ENCODE data around the gene CKB. TPM values are rescaled to one million over a fixed set of nuclear protein-coding genes. Genes with fewer than 3 reads are reported as not detected.
A peak's percentile ranks its signal among the peaks of the same experiment; 100 is the strongest.
"Not testable (repeated sequence)": the region's sequence is repeated elsewhere in the genome, so short reads cannot be mapped to it uniquely, and the experiment has no call there.

The CKB gene
- total RNA-seq, 1 experiment from 2014 or later, result 217 TPM

DNA sequence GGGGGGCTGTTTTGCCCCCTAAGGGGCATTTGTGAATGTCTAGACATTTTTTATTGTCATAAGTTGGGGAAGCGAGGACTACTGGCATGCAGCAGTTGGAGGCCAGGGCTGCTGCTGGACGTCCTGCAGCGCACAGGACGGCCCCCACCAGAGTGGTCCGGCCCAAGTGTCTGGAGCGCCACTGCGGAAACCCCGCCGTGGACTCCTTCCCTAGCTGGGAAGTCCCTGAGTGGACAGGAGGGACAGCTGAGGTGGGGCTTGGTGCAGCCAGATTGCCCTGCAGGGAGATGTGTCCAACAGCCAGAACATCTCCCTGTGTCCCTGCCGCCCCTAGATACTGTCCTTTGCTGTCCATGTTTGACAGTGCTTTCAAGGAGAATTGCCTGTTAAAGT lies 5.5 kb downstream of the CKB start:
- no peak for DNase-seq (ENCODE audit: extremely low read depth, low read depth)

DNA sequence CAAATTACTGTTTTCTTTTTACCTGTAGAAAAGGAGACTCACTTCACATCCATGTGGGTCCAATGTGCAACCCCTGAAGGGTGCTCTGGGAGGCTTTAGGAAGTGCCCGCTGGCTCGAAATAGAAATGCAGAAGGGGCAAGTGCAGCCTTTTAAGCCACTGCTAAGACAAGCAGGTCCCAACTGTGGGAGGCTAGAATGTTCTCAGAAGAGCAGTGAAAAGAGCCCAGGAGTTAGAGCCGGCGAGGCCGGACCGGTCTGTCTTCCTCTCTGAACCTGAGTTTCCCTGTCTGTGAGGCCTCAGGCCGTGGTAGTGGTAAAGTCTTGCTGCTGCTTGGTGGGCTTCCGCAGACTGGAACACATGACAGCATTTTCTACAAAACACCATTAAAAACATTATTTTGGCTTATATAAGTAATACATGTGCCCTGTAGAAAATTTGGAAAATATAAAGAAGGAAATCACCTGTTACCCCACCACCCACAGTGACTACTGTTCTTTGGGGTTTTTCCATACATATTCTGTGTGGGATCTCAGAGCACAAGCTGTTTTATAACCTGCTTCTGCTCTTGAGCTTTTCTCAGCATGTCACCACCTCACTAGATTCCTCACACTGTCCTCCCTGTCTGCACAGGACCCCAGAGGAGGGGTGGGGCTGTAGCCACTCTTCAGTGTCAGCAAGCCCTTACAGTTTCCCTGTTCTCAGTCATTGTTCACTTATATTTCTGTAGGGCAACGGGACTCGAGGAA lies 6.0 kb downstream of the CKB start:
- no peak for DNase-seq (ENCODE audit: extremely low read depth, low read depth)

DNA sequence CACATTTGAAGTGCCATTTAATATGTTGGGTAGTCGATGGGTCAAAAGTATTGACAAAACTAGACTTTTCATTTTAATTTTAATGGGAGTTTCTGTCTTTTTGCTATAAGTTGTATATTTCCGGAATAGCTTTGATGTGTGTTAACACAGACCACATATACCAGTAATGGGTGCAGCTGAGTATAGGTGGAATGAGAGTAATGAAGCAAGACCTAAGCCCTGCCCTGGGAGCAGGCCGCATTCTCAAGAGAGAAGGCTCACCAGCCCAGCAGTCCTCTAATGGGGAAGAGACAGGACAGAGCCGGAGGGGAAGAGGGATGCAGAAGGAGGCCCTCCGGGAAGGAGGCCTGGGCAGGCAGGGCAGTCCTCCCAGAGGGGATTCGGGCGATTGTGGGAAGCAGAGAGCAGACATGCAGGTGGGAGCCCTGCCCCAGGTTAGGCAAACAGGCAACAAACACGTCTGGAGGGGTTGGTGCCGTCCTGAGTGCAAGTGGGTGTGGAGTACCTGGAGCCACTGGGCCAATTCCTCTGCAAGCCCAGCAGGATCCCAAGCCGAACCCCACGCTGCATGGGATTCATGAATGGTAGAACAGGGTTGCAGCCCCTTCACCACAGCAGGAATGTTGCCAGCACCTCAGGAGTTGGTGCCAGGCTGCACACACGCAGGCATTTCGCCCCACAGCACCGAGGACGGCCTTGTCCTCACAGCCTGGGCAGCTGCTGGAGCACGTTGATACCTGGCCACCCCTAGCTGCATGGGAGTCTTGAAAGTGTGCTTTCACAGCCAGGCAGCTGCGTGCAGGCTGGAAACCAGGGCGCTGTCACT lies 7.8 kb downstream of the CKB start:
- no peak for DNase-seq (ENCODE audit: extremely low read depth, low read depth)

DNA sequence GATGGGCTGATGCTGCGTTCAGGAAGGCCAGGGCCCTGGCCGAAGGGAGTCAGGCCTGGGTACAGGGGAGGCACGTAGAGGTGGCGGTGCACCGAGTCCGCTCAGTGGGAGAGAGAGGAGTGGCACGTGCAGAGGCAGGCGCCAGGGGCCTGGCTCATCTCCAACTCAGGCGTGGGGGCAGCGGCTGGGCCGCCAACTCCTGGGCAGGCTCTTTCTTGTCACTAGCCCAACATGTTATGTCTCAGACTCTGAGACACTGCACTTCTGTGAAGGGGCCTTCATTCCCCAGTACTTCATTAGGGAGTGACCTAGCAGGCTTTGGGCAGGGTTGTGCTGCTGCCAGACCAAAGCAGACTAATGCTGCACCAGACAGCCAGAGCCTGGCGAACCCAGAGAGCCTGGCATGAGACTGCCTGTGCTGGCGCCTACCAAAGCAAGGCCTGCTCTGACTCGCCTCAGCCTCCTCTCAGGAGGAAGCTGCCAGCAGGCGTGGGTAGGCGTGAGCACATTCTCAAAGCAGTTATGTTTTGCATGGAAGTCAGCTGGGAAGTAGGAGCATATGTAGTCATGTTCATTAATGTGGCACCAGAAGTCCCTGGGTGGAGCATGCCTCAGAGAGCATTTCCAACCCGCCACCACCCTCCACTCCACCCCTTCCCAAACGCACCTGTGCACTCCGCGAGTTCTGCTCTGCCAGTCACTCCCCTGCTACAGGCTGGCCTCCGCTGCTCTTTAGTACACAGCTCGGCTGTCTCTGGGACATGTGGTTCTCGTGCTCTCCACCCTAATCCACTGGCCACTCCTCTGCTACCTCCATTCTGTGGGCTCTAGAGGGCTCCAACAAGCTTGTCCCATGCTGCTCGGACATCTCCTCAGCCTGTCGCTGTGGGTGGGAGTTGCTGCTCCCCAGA lies 9.7 kb downstream of the CKB start:
- no peak for DNase-seq (ENCODE audit: extremely low read depth, low read depth)

DNA sequence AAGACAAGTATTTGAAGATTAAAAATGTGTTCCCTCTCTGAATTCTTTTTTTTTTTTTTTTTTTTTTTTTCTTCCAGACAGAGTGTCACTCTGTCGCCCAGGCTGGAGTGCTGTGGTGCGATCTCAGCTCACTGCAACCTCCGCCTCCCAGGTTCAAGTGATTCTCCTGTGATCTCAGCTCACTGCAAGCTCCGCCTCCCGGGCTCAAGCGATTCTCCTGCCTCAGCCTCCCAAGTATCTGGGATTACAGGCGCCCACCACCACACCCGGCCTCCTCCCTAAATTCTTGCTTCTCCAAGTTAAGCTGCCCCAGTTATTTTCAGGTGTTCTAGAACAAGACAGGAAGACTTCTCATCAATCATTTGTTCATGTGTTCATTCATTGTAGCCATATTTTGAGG lies 10.4 kb downstream of the CKB start:
- DNase-seq (ENCODE audit: extremely low read depth, low read depth), result not testable (repeated sequence)

DNA sequence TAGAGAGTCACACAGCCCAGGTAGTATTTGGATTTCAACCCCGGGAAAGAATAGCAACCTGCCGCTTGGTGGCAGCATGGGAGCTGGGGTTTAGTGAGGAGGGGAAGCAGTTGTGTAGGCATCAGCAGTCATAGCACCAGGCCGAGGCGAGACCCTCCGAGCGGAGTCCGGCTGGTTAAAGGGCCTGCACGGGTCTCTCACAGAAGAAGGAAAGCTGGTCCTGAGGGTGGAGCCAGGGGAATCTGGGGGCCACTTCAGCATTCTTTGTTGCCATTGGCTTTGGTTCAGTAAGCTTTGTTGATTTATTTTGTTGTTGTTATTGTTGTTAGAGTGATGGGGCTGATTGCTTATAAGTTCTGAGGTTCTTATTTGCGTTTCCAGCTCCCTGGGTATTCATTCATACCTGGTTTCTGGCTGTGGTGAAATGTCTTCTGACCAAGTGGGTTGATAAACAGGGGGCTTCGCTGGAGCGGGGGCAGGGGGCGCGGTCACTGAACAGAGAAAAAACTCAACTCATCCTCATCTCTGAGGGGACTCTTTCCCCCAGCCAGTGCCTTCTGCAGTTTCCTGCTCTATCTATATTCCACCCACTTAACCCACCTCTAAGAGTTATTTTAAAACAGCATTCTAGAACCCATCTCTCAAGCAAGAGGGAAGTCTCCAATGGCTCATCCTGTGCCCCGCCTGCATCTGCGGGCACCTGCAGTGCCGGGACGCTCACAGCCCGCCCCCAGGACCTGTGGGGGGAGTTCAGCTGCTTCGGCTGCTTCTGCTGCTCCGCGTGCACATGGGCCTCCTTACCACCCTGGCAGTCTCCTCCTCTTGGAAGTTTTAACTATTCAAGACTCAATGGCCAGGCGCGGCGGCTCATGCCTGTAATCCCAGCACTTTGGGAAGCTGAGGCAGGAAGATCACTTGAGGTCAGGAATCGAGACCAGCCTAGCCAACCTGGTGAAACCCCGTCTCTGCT lies 11.6 kb downstream of the CKB start:
- no peak for DNase-seq (ENCODE audit: extremely low read depth, low read depth)

DNA sequence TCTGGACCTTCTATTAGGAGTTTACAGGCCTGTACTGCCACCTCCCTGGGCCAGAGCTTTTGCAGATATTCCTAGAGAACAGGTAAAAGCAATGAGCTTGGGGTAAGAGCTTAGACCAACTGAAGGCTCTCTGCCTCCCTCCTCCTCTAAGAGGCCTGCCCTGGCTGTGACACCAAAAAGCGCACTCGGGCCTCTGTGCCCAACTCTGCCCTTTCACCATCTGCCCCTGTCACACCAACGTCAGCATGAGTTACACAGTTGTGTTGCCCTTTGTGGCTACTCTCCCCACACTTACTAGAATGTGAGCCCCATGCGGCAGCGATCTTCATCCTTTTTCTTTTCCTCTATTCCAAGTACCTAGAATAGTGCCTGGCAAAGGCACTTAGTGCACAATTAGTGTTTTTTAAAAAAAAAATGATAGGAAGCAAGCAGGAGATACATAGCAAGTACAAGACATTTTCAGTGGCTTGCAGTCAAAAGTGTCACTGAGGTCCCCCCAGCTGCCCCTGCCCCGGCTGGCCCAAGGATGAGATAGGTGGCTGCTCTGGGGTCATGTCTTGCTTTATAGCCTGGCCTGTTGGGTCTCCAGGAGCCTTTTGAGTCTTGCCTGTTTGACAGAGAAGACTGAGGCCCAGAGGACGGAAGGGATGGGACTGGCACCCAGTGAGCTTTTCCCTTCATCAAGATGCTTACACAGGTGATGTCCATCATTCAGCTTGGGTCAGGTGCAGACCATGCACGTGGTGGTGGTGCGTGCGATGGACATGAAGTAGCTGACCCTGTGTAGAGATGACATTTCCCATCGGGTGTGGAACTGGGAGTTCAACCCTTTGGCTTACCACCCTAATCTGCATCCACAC lies 12.5 kb downstream of the CKB start:
- no peak for DNase-seq (ENCODE audit: extremely low read depth, low read depth)

DNA sequence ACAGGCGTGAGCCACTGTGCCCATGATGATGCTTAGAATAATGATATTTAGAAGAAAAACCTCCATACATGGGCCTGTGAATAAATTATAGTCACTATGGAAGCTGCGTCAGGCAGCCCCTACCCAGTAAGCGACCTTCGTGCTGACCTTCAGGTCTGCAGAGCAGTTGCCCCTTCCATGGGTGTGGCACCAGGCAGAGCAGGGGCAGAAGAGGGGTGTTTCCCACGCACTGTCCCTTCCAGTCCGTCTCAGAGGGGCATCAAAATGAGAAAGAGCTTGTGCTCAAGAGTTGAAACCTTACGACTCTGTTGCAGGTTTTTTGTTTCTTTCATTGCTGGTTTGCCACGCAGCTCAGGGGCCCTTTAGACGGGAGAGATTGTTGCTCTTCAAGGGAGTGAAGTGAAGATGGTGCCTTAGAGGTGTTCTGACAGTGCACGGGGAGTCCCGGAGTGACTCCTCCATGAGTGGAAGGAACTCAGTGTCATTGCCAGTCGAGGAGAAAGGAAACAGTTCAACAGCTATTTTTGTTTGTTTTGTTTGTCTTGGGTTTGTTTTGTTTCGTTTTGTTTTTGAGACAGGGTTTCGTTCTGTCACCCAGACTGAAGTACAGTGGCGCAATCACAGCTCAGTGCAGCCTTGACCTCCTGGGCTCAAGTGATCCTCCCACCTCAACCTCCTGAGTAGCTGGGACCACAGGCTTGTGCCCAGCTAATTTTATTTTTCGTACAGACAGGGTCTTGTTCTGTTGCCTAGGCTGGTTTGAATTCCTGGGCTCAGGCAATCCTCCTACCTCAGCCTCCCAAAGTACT lies 13.9 kb downstream of the CKB start:
- no peak for DNase-seq (ENCODE audit: extremely low read depth, low read depth)

DNA sequence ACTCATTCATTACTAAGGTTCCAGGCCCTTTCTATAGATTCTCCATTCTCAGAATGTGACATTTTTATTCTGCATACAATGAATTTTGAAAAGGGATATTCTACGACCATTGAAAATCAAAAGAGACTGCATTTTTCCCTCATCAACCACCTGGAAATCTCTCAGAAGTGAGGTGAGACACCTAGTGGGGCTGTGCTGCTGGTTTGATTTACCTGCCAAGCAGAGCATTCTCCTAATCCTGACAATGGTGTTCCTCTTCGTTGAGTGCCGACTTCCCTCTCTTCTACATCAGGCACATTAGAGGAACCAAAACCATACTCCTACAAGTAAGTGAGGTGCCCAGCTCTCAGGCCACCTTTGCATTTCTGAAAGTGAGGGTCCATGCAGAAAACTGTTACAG lies 14.9 kb downstream of the CKB start:
- DNase-seq (ENCODE audit: extremely low read depth, low read depth), result no peak

DNA sequence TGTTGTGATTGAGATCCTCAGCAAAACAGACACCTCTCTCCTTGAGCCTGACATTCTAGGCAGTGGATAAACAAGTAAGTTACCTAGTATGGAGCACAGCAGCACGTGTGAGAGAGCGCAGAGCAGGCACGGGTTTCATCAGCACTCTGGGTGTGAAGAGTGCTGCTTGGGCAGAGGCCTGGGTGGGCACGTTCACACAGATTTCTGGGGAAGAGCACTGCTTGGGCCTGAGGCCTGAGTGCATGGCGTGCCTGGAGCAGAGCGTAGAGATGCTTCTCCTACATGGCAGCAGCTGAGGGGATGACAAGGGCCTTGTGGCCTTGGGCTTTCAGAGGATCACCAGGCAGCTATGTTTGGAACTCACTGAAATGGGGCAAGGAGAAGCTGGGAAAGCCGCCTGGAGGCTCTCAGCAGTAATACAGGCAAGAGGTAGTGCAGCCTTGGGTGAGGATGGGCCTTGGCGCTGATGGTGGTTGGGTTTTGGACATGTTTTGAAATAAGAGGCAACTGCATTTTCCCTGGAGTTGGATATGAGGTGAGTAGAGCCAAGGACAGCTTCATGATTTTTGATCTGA lies 17.6 kb downstream of the CKB start:
- DNase-seq (ENCODE audit: extremely low read depth, low read depth), result no peak

DNA sequence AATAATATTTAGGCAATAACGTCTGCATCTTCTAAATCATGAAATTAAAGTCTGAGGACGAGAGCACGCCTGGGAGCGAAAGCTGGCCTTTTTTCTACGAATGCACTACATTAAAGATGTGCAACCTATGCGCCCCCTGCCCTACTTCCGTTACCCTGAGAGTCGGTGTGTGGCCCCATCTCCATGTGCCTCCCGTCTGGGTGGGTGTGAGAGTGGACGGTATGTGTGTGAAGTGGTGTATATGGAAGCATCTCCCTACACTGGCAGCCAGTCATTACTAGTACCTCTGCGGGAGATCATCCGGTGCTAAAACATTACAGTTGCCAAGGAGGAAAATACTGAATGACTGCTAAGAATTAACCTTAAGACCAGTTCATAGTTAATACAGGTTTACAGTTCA lies 19.3 kb downstream of the CKB start:
- no peak for DNase-seq (ENCODE audit: extremely low read depth, low read depth)

DNA sequence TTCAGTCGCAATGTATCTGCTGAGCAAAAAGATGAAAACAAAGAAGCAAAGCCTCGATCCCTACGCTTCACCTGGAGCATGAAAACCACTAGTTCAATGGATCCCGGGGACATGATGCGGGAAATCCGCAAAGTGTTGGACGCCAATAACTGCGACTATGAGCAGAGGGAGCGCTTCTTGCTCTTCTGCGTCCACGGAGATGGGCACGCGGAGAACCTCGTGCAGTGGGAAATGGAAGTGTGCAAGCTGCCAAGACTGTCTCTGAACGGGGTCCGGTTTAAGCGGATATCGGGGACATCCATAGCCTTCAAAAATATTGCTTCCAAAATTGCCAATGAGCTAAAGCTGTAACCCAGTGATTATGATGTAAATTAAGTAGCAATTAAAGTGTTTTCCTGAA lies 19.8 kb downstream of the CKB start:
- DNase-seq (ENCODE audit: extremely low read depth, low read depth), result no peak

DNA sequence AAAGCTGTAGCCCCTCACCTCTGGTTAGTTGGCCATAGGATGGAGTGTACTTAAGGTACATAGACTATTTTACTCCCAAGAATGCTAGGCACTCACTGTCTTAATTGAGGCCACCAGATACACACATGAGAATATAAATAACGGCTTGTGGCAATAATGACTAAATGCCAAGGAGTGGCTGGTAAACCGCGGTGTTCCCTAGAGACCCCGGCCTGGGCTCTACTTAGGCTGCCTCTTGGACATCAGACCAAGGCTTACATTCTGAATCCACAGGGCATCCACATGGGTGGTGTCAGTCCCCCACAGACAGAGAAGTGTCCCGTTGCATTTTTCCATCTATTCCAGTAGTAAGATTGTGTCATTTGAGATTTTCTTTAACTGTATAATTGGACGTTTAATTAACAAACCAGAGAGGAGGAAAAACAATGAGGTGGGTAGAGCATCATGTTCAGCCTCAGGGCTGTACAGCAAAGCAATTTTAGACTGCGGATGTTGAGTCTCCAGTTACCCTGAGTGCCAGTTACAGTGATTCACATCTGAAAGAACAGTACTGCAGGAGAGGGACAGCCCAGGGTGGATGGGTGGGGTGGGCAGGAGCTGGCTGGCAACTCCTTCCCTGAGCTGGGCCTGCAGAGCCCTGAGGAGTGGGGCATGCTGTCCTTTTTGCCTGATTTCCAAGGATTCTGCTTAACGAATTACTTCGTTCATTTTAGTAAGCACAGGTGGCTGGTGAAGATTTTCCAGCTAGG lies 20.5 kb downstream of the CKB start:
- DNase-seq (ENCODE audit: extremely low read depth, low read depth), result no peak

DNA sequence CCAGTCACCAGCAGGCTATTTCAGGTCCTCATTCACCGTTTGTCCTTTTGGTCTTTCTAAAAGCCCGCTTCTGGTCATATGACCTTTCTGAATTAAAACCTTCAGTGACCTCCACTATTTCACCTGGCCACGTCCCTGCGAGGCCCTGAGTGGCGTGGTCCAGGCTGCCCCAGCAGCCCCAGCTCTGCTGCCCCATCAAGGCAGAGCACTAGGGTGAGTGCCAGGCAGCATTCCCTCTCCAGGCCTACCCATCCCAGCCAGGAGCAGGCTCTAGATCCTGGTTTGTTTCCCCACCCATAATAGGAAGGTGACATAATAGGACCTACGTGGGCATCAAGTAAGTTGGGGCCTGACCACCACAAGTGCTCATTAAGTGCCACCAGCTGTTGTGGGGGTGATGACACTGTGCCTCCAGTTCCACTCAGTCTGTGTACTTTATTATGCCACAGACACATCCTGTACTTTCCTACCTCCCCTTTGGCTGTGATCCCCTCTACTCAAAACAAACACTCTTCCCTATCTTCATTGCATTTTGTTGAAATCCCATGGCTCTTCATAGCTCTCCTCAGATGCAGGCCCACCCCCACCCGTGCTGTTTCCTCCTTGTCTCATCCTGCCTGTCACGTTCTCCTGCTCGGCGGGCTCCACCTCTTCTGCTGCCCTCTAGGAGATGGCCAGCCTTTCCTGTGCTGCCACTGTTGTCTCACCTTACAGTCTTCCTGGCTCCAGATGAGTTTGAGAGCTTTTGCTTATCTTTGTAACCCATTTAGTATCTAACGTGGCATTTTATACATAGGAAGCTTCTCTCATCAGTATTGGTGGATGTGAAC lies 21.4 kb downstream of the CKB start:
- no peak for DNase-seq (ENCODE audit: extremely low read depth, low read depth)

DNA sequence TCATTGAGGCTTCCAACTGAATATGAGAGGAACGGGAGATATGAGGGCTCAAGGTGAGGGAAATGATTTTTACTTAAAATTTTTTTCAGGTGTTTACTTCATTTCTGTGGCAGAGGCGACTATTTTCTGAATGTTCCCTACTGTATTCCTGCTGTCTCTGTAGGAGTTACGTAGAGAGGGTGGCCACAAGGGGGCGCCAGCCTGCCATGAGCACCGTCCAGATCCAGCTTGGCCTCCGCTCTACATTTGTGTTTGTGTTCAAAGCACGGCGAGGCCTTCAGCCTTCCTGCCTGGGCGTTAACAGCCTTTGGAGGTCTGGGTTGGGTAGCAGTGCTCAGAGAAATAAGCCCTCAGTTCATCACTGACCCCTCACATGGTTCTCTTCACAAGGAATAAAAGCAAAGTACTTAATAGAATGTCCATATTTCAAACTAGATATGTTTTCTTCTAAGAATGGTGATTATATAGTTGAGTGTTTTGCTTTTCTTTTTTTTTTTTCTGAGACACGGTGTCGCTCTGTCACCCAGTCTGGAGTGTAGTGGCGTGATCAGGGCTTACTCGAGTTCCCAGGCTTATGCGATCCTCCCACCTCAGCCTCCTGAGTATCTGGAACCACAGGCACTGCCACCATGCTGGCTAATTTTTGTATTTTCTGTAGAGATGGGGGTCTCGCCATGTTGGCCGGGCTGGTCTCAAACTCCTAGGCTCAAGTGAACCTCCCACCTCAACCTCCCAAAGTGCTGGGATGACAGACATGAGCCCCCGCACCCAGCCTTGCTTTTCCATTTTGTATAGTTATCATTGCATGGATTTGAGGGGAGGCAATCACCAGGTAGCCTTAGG lies 22.3 kb downstream of the CKB start:
- peak; percentile 69 for DNase-seq (ENCODE audit: extremely low read depth, low read depth)

Measured in NCI-H460 (cell line).